Loucy (cell line): ENCODE results near the gene LRRC4C.

ENCODE experiments used
- CTCF ChIP-seq: fragments of 200-600 bp; sonication (generic); conservative IDR thresholded peaks from 2 replicates; pipeline ENCODE4 v1.5.1; 2014; ENCODE audit warnings: mild to moderate bottlenecking, antibody characterized with exemption, low read length
- EZH2phosphoT487 ChIP-seq: fragments of 200-600 bp; IDR thresholded peaks from 2 replicates; pipeline ENCODE4 v1.6.1; 2018; ENCODE audit warnings: antibody characterized with exemption, mild to moderate bottlenecking, moderate library complexity, borderline replicate concordance

DNA sequence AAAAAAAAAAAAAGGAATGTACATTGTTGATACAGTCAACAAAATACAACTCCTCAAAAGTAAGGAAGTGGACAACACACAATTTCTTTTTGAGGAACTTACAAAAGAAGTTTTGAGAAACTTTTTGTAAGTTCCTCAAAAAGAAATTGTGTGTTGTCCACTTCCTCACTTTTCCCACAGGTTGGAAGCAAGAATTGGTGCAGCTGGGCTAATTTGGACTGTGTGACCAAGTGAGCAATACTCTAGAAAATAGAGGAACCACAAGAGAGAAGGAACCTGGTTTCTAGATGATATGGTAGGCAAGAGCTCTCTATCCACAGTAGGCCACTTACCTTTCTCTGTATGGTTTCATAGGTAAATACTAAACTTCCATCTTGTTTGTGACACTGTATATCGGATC, 1053.8 kb downstream of the LRRC4C start:
- no peak for TF ChIP-seq CTCF
- no peak for TF ChIP-seq EZH2phosphoT487
